Ishikawa (cell line): ENCODE measurements around the gene COL15A1.

Experiments used
- EP300 ChIP-seq: IDR thresholded peaks from 2 replicates; pipeline ENCODE4 v1.6.1; 2012; ENCODE audit warnings: borderline replicate concordance
- FOXM1 ChIP-seq: IDR thresholded peaks from 2 replicates; pipeline ENCODE4 v1.6.1; 2012; ENCODE audit warnings: low read depth, borderline replicate concordance
- RAD21 ChIP-seq: IDR thresholded peaks from 2 replicates; pipeline ENCODE4 v1.6.1; 2012; ENCODE audit warnings: low read depth
- TAF1 ChIP-seq: IDR thresholded peaks from 2 replicates; pipeline ENCODE4 v1.6.1; 2012; ENCODE audit warnings: low read depth, mild to moderate bottlenecking
- YY1 ChIP-seq: IDR thresholded peaks from 2 replicates; pipeline ENCODE4 v1.6.1; 2012; ENCODE audit warnings: low read depth
- TF ChIP-seq, protein P1 (sequence below): IDR thresholded peaks from 2 replicates; pipeline ENCODE4 v1.6.1; 2012; ENCODE audit warnings: low read depth, mild to moderate bottlenecking
- TF ChIP-seq, protein P2 (sequence below): IDR thresholded peaks from 2 replicates; pipeline ENCODE4 v1.6.1; 2012
- TF ChIP-seq, protein P3 (sequence below): IDR thresholded peaks from 2 replicates; pipeline ENCODE4 v1.6.1; 2012

DNA sequence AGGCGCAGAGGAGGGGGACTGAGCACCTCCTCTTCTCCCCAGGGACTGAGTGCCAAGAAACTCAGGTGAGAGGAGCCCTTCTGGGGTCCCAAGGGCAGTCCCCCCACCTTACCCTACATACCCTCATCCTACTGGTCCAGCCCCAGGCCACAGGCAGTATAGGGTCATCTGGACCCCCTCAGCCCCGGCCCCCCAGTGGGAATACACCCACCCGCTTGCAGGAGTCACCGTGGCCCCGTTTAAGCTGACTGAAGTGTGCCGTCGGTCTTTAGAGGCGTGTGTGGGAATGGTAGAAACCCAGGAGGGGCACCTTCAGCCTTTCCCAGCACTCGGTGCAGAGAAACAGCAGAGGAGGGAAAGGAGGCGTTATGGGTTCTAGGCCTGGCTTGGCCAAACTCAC lies 30.8 kb downstream of the COL15A1 start:
- TF ChIP-seq RAD21 (no peak), EP300 (no peak), TAF1 (no peak), FOXM1 (no peak), YY1 (no peak)
- TF ChIP-seq, protein P1, sequence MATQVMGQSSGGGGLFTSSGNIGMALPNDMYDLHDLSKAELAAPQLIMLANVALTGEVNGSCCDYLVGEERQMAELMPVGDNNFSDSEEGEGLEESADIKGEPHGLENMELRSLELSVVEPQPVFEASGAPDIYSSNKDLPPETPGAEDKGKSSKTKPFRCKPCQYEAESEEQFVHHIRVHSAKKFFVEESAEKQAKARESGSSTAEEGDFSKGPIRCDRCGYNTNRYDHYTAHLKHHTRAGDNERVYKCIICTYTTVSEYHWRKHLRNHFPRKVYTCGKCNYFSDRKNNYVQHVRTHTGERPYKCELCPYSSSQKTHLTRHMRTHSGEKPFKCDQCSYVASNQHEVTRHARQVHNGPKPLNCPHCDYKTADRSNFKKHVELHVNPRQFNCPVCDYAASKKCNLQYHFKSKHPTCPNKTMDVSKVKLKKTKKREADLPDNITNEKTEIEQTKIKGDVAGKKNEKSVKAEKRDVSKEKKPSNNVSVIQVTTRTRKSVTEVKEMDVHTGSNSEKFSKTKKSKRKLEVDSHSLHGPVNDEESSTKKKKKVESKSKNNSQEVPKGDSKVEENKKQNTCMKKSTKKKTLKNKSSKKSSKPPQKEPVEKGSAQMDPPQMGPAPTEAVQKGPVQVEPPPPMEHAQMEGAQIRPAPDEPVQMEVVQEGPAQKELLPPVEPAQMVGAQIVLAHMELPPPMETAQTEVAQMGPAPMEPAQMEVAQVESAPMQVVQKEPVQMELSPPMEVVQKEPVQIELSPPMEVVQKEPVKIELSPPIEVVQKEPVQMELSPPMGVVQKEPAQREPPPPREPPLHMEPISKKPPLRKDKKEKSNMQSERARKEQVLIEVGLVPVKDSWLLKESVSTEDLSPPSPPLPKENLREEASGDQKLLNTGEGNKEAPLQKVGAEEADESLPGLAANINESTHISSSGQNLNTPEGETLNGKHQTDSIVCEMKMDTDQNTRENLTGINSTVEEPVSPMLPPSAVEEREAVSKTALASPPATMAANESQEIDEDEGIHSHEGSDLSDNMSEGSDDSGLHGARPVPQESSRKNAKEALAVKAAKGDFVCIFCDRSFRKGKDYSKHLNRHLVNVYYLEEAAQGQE: no peak
- TF ChIP-seq, protein P2, sequence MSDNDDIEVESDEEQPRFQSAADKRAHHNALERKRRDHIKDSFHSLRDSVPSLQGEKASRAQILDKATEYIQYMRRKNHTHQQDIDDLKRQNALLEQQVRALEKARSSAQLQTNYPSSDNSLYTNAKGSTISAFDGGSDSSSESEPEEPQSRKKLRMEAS: no peak
- TF ChIP-seq, protein P3, sequence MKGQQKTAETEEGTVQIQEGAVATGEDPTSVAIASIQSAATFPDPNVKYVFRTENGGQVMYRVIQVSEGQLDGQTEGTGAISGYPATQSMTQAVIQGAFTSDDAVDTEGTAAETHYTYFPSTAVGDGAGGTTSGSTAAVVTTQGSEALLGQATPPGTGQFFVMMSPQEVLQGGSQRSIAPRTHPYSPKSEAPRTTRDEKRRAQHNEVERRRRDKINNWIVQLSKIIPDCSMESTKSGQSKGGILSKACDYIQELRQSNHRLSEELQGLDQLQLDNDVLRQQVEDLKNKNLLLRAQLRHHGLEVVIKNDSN: no peak
